Measurements from ENCODE around the gene TMEM8B.

DNA sequence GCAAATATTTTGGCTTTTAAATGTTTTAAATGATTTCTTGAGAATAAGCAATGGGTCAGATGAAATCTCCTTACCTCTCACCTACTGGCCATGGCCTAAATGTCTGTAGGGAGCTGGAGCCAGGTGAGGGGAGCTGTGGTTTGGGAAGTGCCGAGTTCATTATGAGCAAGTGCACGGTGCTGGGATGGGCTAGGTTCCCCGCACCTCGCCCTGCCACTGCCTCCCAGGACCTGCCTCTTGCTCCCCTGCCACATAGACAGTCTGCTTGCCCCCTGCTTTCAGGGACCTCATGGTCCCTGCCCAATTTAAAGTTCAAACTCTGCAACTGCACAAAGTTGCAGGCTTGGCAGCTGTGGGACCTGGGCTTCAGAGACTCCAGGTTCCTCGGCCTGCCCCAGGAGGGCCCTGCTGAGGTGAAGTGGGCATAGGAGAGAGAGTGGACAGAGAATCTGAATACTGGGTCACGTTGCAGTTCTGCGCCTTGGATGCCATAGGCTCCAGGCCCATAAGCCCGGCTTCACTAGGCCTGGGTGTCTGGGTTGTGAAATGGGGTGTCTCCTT, 35.7 kb downstream of the TMEM8B start:
- TF ChIP-seq, protein P1, sequence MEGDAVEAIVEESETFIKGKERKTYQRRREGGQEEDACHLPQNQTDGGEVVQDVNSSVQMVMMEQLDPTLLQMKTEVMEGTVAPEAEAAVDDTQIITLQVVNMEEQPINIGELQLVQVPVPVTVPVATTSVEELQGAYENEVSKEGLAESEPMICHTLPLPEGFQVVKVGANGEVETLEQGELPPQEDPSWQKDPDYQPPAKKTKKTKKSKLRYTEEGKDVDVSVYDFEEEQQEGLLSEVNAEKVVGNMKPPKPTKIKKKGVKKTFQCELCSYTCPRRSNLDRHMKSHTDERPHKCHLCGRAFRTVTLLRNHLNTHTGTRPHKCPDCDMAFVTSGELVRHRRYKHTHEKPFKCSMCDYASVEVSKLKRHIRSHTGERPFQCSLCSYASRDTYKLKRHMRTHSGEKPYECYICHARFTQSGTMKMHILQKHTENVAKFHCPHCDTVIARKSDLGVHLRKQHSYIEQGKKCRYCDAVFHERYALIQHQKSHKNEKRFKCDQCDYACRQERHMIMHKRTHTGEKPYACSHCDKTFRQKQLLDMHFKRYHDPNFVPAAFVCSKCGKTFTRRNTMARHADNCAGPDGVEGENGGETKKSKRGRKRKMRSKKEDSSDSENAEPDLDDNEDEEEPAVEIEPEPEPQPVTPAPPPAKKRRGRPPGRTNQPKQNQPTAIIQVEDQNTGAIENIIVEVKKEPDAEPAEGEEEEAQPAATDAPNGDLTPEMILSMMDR (IDR thresholded peaks at IDR 0.05 in 8 of 11, conservative IDR thresholded peaks at IDR 0.05 in 3 of 11) = no peak
- no peak for TF ChIP-seq POLR2AphosphoS5 (IDR thresholded peaks at IDR 0.05)
- no peak for TF ChIP-seq POLR2A (IDR thresholded peaks at IDR 0.05)
